H1 (cell line): ENCODE data around the gene GNG13.

Experiments used
- CEBPB ChIP-seq: IDR thresholded peaks from 2 replicates; pipeline ENCODE4 v1.6.1; 2012; ENCODE audit warnings: low read depth, low read length
- CREB1 ChIP-seq: IDR thresholded peaks from 2 replicates; pipeline ENCODE4 v1.6.1; 2012; ENCODE audit warnings: inconsistent platforms
- CTCF ChIP-seq, 3 experiments: IDR thresholded peaks; 1 replicate in 2 of 3; 2 replicates in 1 of 3; pipeline versions ENCODE4 v1.5.1 to v1.6.1; 2011; ENCODE audit warnings: low read length in 3 of 3, mild to moderate bottlenecking in 3 of 3, inconsistent platforms in 2 of 3, low read depth in 1 of 3, moderate library complexity in 1 of 3; ENCODE audit not compliant: insufficient read depth in 1 of 3; ENCODE audit errors: control extremely low read depth in 1 of 3
- GTF2F1 ChIP-seq: IDR thresholded peaks from 2 replicates; pipeline ENCODE4 v1.6.1; 2012; ENCODE audit warnings: low read depth, low read length, improper control_type of control experiment, borderline replicate concordance
- POLR2AphosphoS5 ChIP-seq: IDR thresholded peaks from 2 replicates; pipeline ENCODE4 v1.6.1; 2011; ENCODE audit warnings: low read depth, low read length
- RAD21 ChIP-seq, 2 experiments: IDR thresholded peaks in 1 of 2; conservative IDR thresholded peaks in 1 of 2; 2 replicates each; pipeline ENCODE4 v1.6.1; 2011; ENCODE audit warnings: low read depth in 2 of 2, low read length in 2 of 2, improper control_type of control experiment in 1 of 2, inconsistent platforms in 1 of 2, mild to moderate bottlenecking in 1 of 2, moderate library complexity in 1 of 2
- ZNF274 ChIP-seq: IDR thresholded peaks from 2 replicates; pipeline ENCODE4 v1.7.0; 2012; ENCODE audit warnings: low read length, borderline replicate concordance; ENCODE audit errors: extremely low read depth

GRCh38 chr16:813916-814412 is 13.4 kb upstream of the GNG13 start:
- TF ChIP-seq CTCF (IDR thresholded peaks at IDR 0.05; ENCODE audit: control extremely low read depth in 1 of 3, insufficient read depth in 1 of 3, low read depth in 1 of 3, low read length in 3 of 3), result no peak
- no peak for TF ChIP-seq CREB1
- no peak for TF ChIP-seq GTF2F1
- no peak for TF ChIP-seq POLR2AphosphoS5
- no peak for TF ChIP-seq ZNF274
- no peak for TF ChIP-seq RAD21 (IDR thresholded peaks at IDR 0.05 in 1 of 2, conservative IDR thresholded peaks at IDR 0.05 in 1 of 2; ENCODE audit: low read depth in 2 of 2, low read length in 2 of 2)
- TF ChIP-seq CEBPB, result no peak
